Esophagus muscularis mucosa (tissue), 4 donors: ENCODE results near the gene MGAT4A. TPM values are rescaled to one million over a fixed set of nuclear protein-coding genes. Genes with fewer than 3 reads are reported as not detected.

Experiments used
- DNase-seq: peaks from one replicate; pipeline ENCODE4 v3.0.0-alpha.2; 2017; ENCODE audit errors: extremely low spot score
- H3K27ac ChIP-seq, 4 donors: fragments of 200-600 bp; sonication (generic); replicated peaks in 1 of 4; 1 replicate in 3 of 4; 2 replicates in 1 of 4; pipeline ENCODE4 v1.5.1; 2016 to 2019; ENCODE audit warnings: mild to moderate bottlenecking in 1 of 4
- H3K27me3 ChIP-seq, 4 donors: fragments of 200-600 bp; sonication (generic); one replicate each; pipeline versions ENCODE4 v1.5.1 to v1.6.0; 2016 to 2019
- H3K36me3 ChIP-seq, 4 donors: fragments of 200-600 bp; sonication (generic); one replicate each; pipeline ENCODE4 v1.5.1; 2016 to 2019
- H3K4me1 ChIP-seq, 4 donors: fragments of 200-600 bp; sonication (generic); one replicate each; pipeline ENCODE4 v1.5.1; 2016 to 2019
- H3K4me3 ChIP-seq, 4 donors: fragments of 200-600 bp; sonication (generic); 1 replicate in 2 of 4; 2 replicates in 2 of 4; pipeline ENCODE4 v1.5.1; 2016 to 2019; ENCODE audit warnings: mild to moderate bottlenecking in 4 of 4, moderate library complexity in 1 of 4
- H3K9me3 ChIP-seq, 4 donors: fragments of 200-600 bp; sonication (generic); 1 replicate in 3 of 4; 2 replicates in 1 of 4; pipeline ENCODE4 v1.5.1; 2016 to 2019
- EP300 ChIP-seq: sonication (generic); formaldehyde crosslinking; IDR thresholded peaks from one replicate; pipeline ENCODE4 v1.6.1; 2017; ENCODE audit warnings: antibody characterized with exemption
- POLR2A ChIP-seq: fragments of 450-650 bp; IDR thresholded peaks from one replicate; pipeline ENCODE4 v1.6.1; 2017; ENCODE audit warnings: antibody characterized with exemption, moderate library complexity, mild to moderate bottlenecking, low read depth
- POLR2AphosphoS5 ChIP-seq, 2 donors: sonication (generic); formaldehyde crosslinking; IDR thresholded peaks; one replicate each; pipeline ENCODE4 v1.6.1; 2017; ENCODE audit warnings: antibody characterized with exemption in 2 of 2
- WGBS: methylation state at CpG from one replicate; pipeline ENCODE4 v1.1.5; 2018; 5-methylcytosine and 5-hydroxymethylcytosine counted together
- intact Hi-C: fragments of 100-400 bp; cut with DNase I; formaldehyde crosslinking; loops from one replicate; pipeline ENCODE4 v1.15.1; 2023
- total RNA-seq, 4 donors: library from RNA; depleted of rRNA; stranded (reverse); fragments of >200 nt; gene quantifications; one replicate each; pipeline versions ENCODE4 v1.1.0 to v1.2.1, GENCODE V29; 2016
- TF ChIP-seq, protein P1 (sequence below), 3 experiments: fragments of 200-600 bp in 2 of 3; fragments of 450-650 bp in 1 of 3; sonication (generic) in 2 of 3; IDR thresholded peaks; one replicate each; pipeline ENCODE4 v1.5.1; 2017 to 2019; ENCODE audit warnings: antibody characterized with exemption in 3 of 3, mild to moderate bottlenecking in 2 of 3, moderate library complexity in 1 of 3

MGAT4A gene
- total RNA-seq, 4 donors from 2014 or later: 9.9 to 21.4 (median 15.2) TPM

DNA sequence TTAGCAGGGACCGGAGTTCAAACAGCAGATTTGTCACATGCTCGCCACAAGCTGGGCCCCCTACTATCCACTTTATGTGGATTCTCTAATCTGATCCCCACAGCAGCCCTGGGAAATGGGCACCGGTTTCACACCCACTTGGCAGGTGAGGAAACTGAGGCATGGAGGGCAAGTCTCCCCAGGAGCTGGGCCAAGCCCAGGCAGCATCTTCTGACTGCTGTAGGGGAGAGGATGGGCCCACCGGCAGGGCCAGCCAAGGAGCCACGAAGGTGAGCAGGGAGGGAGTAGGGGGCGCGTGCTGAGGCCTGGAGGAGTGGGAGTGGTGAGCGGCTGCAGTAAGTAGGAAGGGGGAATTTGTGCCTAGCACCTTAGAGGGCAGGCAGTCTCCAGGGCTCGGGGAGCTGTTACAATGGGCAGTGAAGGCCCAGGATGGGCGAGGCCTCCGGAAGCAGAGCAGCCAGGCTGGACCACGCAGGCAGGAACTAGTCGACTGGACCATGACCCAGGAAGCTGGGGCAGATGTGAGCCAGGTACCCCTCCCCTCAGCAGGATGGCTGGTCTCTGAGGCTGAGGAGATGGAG is 159.7 kb downstream of the MGAT4A start:
- Histone ChIP-seq H3K4me1 (no peaks in the 10 kb centered on the region), H3K4me3 (no peak overlapping the region), H3K9me3 (no peaks in the 10 kb centered on the region), H3K27ac (no peak overlapping the region), H3K36me3 (peaks cover 38 to 100% (median 92%) of the 10 kb centered on the region in 4 donors), H3K27me3 (no peaks in the 10 kb centered on the region)
- WGBS: 93% methylated on average over 13 of the region's 13 CpGs
- no peak for DNase-seq
- no peak for TF ChIP-seq POLR2AphosphoS5 (IDR thresholded peaks at IDR 0.05)
- TF ChIP-seq EP300: no peak
- TF ChIP-seq POLR2A: no peak
- TF ChIP-seq, protein P1, sequence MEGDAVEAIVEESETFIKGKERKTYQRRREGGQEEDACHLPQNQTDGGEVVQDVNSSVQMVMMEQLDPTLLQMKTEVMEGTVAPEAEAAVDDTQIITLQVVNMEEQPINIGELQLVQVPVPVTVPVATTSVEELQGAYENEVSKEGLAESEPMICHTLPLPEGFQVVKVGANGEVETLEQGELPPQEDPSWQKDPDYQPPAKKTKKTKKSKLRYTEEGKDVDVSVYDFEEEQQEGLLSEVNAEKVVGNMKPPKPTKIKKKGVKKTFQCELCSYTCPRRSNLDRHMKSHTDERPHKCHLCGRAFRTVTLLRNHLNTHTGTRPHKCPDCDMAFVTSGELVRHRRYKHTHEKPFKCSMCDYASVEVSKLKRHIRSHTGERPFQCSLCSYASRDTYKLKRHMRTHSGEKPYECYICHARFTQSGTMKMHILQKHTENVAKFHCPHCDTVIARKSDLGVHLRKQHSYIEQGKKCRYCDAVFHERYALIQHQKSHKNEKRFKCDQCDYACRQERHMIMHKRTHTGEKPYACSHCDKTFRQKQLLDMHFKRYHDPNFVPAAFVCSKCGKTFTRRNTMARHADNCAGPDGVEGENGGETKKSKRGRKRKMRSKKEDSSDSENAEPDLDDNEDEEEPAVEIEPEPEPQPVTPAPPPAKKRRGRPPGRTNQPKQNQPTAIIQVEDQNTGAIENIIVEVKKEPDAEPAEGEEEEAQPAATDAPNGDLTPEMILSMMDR (IDR thresholded peaks at IDR 0.05): no peak
- intact Hi-C loops: loop anchor here (10.0 kb wide), 1 partner anchor 156 kb away; no protein-coding TSS in a partner anchor

DNA sequence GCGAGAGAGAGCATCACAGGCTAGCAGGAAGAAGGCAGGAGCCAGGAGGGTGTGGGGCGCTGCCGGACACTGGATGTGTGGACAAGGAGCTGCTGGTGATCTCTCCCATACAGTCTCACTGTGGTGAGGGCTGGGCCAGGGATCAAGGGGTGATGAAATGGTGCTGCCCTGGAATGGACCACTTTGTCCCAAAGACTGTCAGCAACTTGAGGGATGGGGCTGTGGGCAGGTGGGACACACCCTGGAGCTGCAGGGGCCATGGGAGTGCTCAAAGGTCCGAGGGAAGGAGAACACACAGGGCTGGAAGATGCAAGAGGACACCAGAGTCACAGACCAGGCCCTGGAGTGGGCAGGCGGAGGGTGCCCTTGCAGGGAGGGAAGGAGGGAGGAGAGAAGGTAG is 160.6 kb downstream of the MGAT4A start:
- no peaks in the 10 kb centered on the region for H3K27me3 ChIP-seq
- WGBS: 92% methylated on average over 5 of the region's 5 CpGs
- H3K4me3 ChIP-seq: no peak overlapping the region
- H3K4me1 ChIP-seq: peaks cover 0 to under 1% (median 0%) of the 10 kb centered on the region in 4 donors
- TF ChIP-seq, protein P1 (IDR thresholded peaks at IDR 0.05): no peak
- TF ChIP-seq POLR2A: no peak
- TF ChIP-seq POLR2AphosphoS5 (IDR thresholded peaks at IDR 0.05): no peak
- no peak for TF ChIP-seq EP300
- no peak for DNase-seq
- H3K27ac ChIP-seq: no peak overlapping the region
- H3K36me3 ChIP-seq: peaks cover 45 to 100% (median 93%) of the 10 kb centered on the region in 4 donors
- intact Hi-C loops: loop anchor here (10.0 kb wide), 1 partner anchor 156 kb away; no protein-coding TSS in a partner anchor
- no peaks in the 10 kb centered on the region for H3K9me3 ChIP-seq

DNA sequence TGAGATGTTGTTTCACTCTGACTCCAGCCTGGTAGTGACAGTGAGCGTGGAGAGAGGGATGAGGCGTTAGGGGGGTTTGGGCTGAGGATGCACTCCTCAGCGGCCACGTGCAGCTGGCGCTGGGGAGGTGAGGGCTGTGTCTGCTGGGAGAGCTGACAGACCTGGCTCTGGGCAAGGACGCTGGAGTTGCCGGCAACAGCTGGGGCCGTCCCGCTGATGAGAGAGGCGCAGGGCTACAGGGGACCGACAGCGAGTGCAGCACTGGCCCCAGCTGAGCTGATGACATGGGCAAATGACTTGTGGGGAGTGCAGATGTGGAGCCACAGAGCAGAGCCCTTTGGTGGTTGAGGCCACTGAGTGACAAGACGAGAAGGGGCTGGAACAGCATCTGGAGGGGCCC is 161.0 kb downstream of the MGAT4A start:
- H3K9me3 ChIP-seq: no peaks in the 10 kb centered on the region
- H3K27me3 ChIP-seq: no peaks in the 10 kb centered on the region
- TF ChIP-seq POLR2AphosphoS5 (IDR thresholded peaks at IDR 0.05): no peak
- TF ChIP-seq EP300: no peak
- TF ChIP-seq, protein P1 (IDR thresholded peaks at IDR 0.05): no peak
- no peak for TF ChIP-seq POLR2A
- intact Hi-C loops: loop anchor here (10.0 kb wide), 2 partner anchors 125 to 155 kb away; partner anchors contain the start of gene INPP4A
- no peak overlapping the region for H3K4me3 ChIP-seq
- DNase-seq: no peak
- H3K36me3 ChIP-seq: peaks cover 50 to 100% (median 95%) of the 10 kb centered on the region in 4 donors
- H3K27ac ChIP-seq: no peak overlapping the region
- 95% methylated on average over 13 of the region's 13 CpGs for WGBS
- H3K4me1 ChIP-seq: peaks cover 0 to 5% (median 0%) of the 10 kb centered on the region in 4 donors

DNA sequence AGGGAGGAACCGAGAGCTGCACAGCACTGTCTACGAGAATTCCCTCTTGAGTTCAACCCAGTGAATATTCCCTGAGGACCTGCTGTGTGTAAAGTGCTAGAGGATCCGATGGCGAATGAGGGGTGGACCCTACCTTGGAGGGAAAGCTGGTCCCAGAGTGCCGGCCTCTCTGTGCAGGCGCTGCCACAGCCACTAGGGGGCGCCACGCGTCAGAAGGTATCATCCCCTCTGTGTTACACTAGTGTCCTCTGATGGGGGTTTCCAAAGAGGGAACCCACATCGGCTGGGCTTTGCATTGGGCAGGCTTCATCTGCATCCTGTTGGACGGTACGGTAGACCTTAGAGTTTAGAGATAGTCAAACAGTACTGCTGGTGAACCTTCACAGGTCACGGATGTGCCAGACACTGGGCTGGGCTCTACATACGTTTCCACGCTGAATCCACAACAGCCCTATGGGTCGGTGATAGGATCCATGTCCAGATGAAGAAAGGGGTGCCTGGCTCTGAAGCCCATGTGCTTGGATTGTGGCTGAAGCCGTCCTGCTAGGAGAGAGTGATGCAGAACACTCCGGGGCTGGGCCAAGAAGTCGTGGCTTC is 161.6 kb downstream of the MGAT4A start:
- H3K36me3 ChIP-seq: peaks cover 56 to 100% (median 97%) of the 10 kb centered on the region in 4 donors
- H3K4me1 ChIP-seq: peaks cover 0 to 6% (median 0%) of the 10 kb centered on the region in 4 donors
- no peaks in the 10 kb centered on the region for H3K27me3 ChIP-seq
- no peaks in the 10 kb centered on the region for H3K9me3 ChIP-seq
- 85% methylated on average over 10 of the region's 19 CpGs for WGBS
- DNase-seq: no peak
- intact Hi-C loops: loop anchor here (10.0 kb wide), 1 partner anchor 124 kb away; the partner anchor contains the start of gene INPP4A
- no peak overlapping the region for H3K27ac ChIP-seq
- TF ChIP-seq EP300 (no peak), POLR2A (no peak), POLR2AphosphoS5 (IDR thresholded peaks at IDR 0.05) (no peak)
- TF ChIP-seq, protein P1 (IDR thresholded peaks at IDR 0.05): peak; percentile 60 to 86 (median 68)
- no peak overlapping the region for H3K4me3 ChIP-seq

Other genes starting within 250 kb of the MGAT4A start
- 10 to 100 TPM; 28.3 to 48.2 (median 31.7) TPM for gene COA5, start 122.6 kb downstream of the MGAT4A start, total RNA-seq
- gene UNC50, start 122.5 kb downstream of the MGAT4A start, total RNA-seq: 10 to 100 TPM; 34.0 to 51.4 (median 40.7) TPM
- gene CRACDL, start 205.1 kb upstream of the MGAT4A start, total RNA-seq: 1 to 10 TPM; 1.7 to 4.7 (median 3.3) TPM